Spleen (tissue), 11 donors: ENCODE results near the gene TAL1. TPM values are rescaled to one million over a fixed set of nuclear protein-coding genes. Genes with fewer than 3 reads are reported as not detected.
A peak's percentile ranks its signal among the peaks of the same experiment; 100 is the strongest.

Experiments
- DNase-seq: peaks from one replicate; pipeline ENCODE4 v3.0.0-alpha.2; 2020
- H3K27ac ChIP-seq, 8 donors: fragments of 200-600 bp; sonication (generic) in 7 of 8; 1 replicate in 4 of 8; 2 replicates in 4 of 8; pipeline versions ENCODE4 v1.5.0 to v1.8.0; 2016 to 2021; ENCODE audit warnings: inconsistent platforms in 4 of 8, mild to moderate bottlenecking in 4 of 8, moderate library complexity in 1 of 8
- H3K27me3 ChIP-seq, 7 donors: fragments of 200-600 bp; sonication (generic) in 6 of 7; replicated peaks in 1 of 7; 1 replicate in 4 of 7; 2 replicates in 3 of 7; pipeline versions ENCODE4 v1.5.0 to v1.8.0; 2016 to 2021; ENCODE audit warnings: inconsistent platforms in 3 of 7, mild to moderate bottlenecking in 1 of 7
- H3K36me3 ChIP-seq, 6 donors: fragments of 200-600 bp; sonication (generic) in 5 of 6; 1 replicate in 4 of 6; 2 replicates in 2 of 6; pipeline versions ENCODE4 v1.5.0 to v1.8.0; 2016 to 2021; ENCODE audit warnings: inconsistent platforms in 2 of 6
- H3K4me1 ChIP-seq, 6 donors: fragments of 200-600 bp; sonication (generic) in 5 of 6; 1 replicate in 3 of 6; 2 replicates in 3 of 6; pipeline versions ENCODE4 v1.5.0 to v1.8.0; 2016 to 2021; ENCODE audit warnings: inconsistent platforms in 3 of 6
- H3K4me3 ChIP-seq, 8 donors: fragments of 200-600 bp; sonication (generic) in 7 of 8; 1 replicate in 4 of 8; 2 replicates in 4 of 8; pipeline versions ENCODE4 v1.5.0 to v1.8.0; 2016 to 2021; ENCODE audit warnings: inconsistent platforms in 4 of 8, mild to moderate bottlenecking in 4 of 8, moderate library complexity in 2 of 8
- H3K9me3 ChIP-seq, 8 donors: fragments of 200-600 bp; sonication (generic) in 7 of 8; 1 replicate in 4 of 8; 2 replicates in 4 of 8; pipeline versions ENCODE4 v1.5.0 to v1.8.0; 2016 to 2021; ENCODE audit warnings: inconsistent platforms in 4 of 8
- CTCF ChIP-seq, 11 experiments: fragments of 200-600 bp in 7 of 11; fragments of 450-650 bp in 4 of 11; sonication (generic) in 4 of 11; IDR thresholded peaks in 8 of 11; conservative IDR thresholded peaks in 3 of 11; 1 replicate in 7 of 11; 2 replicates in 4 of 11; pipeline versions ENCODE4 v1.4.0 to v1.8.0; 2016 to 2021; ENCODE audit warnings: antibody characterized with exemption in 11 of 11, inconsistent platforms in 4 of 11, mild to moderate bottlenecking in 1 of 11
- POLR2A ChIP-seq, 3 donors: fragments of 450-650 bp; IDR thresholded peaks; one replicate each; pipeline ENCODE4 v1.5.1; 2017; ENCODE audit warnings: antibody characterized with exemption in 3 of 3, mild to moderate bottlenecking in 1 of 3
- POLR2AphosphoS5 ChIP-seq, 3 donors: sonication (generic); formaldehyde crosslinking; IDR thresholded peaks; one replicate each; pipeline ENCODE4 v1.5.1; 2017; ENCODE audit warnings: antibody characterized with exemption in 3 of 3
- WGBS, 5 donors: extraction: QIAGEN DNeasy Blood & Tissue Kit in 3 of 5; methylation state at CpG; one replicate each; pipeline versions ENCODE4 v1.1.5 to v1.1.7; 2013 to 2018; 5-methylcytosine and 5-hydroxymethylcytosine counted together
- intact Hi-C: fragments of 100-400 bp; cut with DNase I; formaldehyde crosslinking; loops from one replicate; pipeline ENCODE4 v1.15.0; 2023; ENCODE audit warnings: low total_unique reads
- polyA plus RNA-seq, 3 donors: library from polyadenylated mRNA; stranded (reverse); fragments of 200-250 nt; gene quantifications; one replicate each; pipeline ENCODE4 v1.2.1, GENCODE V29; 2013
- total RNA-seq, 7 donors: library from RNA; depleted of rRNA in 3 of 7; stranded (reverse); fragments of >200 nt in 3 of 7; fragmentation: NEBNext Ultra II Directional in 4 of 7; extraction: Animal tissue kit (Norgen Biotek cat#: 25700) in 4 of 7; gene quantifications; one replicate each; pipeline versions ENCODE4 v1.1.0 to v1.2.1, GENCODE V29; 2016 to 2021
- donor health status: healthy with polysubstance abuse.
- donor health status: DM: no; HTN: no; CAD: no; lungs with moderate emphysema.
- donor health status: DM: no; HTN: no; CAD: no.
- donor health status: Bipolar disorder and iron deficiency.
- donor health status: healthy.
- donor health status: DM: no; HTN: no; CAD: no.
- donor health status: DM: yes; HTN: yes; CAD: no.

TAL1 gene
- total and polyA plus RNA-seq, 10 donors = 2.9 to 24.5 (median 14.0) TPM

- peak overlapping the region in 4 of 8 donors; percentile 14 to 54 (median 38) for H3K27ac ChIP-seq
- peaks cover 3 to 50% (median 33%) of the 10 kb centered on the region in 6 donors for H3K4me1 ChIP-seq
- H3K9me3 ChIP-seq = no peaks in the 10 kb centered on the region
- H3K4me3 ChIP-seq = peak overlapping the region in 7 of 8 donors; percentile 15 to 63 (median 30)
- no peak for TF ChIP-seq CTCF (IDR thresholded peaks at IDR 0.05 in 8 of 11, conservative IDR thresholded peaks at IDR 0.05 in 3 of 11)
- TF ChIP-seq POLR2AphosphoS5 (IDR thresholded peaks at IDR 0.05) = peak in 1 of 3 donors; percentile 27
- intact Hi-C loops = no loop called here
- H3K27me3 ChIP-seq = peaks cover 3 to 85% (median 62%) of the 10 kb centered on the region in 7 donors
- no peak for DNase-seq
- peaks cover 0 to 3% (median 0%) of the 10 kb centered on the region in 6 donors for H3K36me3 ChIP-seq
- 22 to 30% (median 24%) methylated on average over 22 to 30 of the region's 30 CpGs for WGBS, 5 donors
Observed at GRCh38 chr1:47224676-47225399, 7.2 kb downstream of the TAL1 start.

GRCh38 chr1:47223921-47224675 lies 7.9 kb downstream of the TAL1 start:
- Histone ChIP-seq H3K9me3 (no peaks in the 10 kb centered on the region), H3K27me3 (peaks cover 3 to 78% (median 56%) of the 10 kb centered on the region in 7 donors), H3K36me3 (peaks cover 0 to 9% (median 0%) of the 10 kb centered on the region in 6 donors), H3K4me1 (peaks cover 3 to 42% (median 28%) of the 10 kb centered on the region in 6 donors), H3K27ac (no peak overlapping the region), H3K4me3 (no peak overlapping the region)
- intact Hi-C loops = no loop called here
- DNase-seq = no peak
- WGBS, 5 donors = 64 to 74% (median 71%) methylated on average over 9 of the region's 9 CpGs
- TF ChIP-seq CTCF (IDR thresholded peaks at IDR 0.05 in 8 of 11, conservative IDR thresholded peaks at IDR 0.05 in 3 of 11) = no peak
- TF ChIP-seq POLR2A (IDR thresholded peaks at IDR 0.05) = no peak
- TF ChIP-seq POLR2AphosphoS5 (IDR thresholded peaks at IDR 0.05) = no peak

GRCh38 chr1:47223174-47223920 lies 8.7 kb downstream of the TAL1 start:
- Histone ChIP-seq H3K27me3 (peaks cover 3 to 70% (median 48%) of the 10 kb centered on the region in 7 donors), H3K27ac (no peak overlapping the region), H3K9me3 (no peaks in the 10 kb centered on the region), H3K36me3 (peaks cover 0 to 16% (median 0%) of the 10 kb centered on the region in 6 donors), H3K4me3 (no peak overlapping the region), H3K4me1 (peaks cover 3 to 39% (median 27%) of the 10 kb centered on the region in 6 donors)
- no peak for DNase-seq
- WGBS, 5 donors = 75 to 90% (median 83%) methylated on average over 10 of the region's 10 CpGs
- TF ChIP-seq CTCF (IDR thresholded peaks at IDR 0.05 in 8 of 11, conservative IDR thresholded peaks at IDR 0.05 in 3 of 11) (no peak), POLR2A (IDR thresholded peaks at IDR 0.05) (no peak), POLR2AphosphoS5 (IDR thresholded peaks at IDR 0.05) (no peak)
- intact Hi-C loops = no loop called here
